KG1 (cell line): ENCODE results near the gene C1orf159.
"Not testable (repeated sequence)": the region's sequence is repeated elsewhere in the genome, so short reads cannot be mapped to it uniquely, and the experiment has no call there.

ENCODE experiments used
- DNase-seq: peaks from one replicate; lab custom pipeline; 2025; lab: John Stamatoyannopoulos, UW

The C1orf159 gene

DNA sequence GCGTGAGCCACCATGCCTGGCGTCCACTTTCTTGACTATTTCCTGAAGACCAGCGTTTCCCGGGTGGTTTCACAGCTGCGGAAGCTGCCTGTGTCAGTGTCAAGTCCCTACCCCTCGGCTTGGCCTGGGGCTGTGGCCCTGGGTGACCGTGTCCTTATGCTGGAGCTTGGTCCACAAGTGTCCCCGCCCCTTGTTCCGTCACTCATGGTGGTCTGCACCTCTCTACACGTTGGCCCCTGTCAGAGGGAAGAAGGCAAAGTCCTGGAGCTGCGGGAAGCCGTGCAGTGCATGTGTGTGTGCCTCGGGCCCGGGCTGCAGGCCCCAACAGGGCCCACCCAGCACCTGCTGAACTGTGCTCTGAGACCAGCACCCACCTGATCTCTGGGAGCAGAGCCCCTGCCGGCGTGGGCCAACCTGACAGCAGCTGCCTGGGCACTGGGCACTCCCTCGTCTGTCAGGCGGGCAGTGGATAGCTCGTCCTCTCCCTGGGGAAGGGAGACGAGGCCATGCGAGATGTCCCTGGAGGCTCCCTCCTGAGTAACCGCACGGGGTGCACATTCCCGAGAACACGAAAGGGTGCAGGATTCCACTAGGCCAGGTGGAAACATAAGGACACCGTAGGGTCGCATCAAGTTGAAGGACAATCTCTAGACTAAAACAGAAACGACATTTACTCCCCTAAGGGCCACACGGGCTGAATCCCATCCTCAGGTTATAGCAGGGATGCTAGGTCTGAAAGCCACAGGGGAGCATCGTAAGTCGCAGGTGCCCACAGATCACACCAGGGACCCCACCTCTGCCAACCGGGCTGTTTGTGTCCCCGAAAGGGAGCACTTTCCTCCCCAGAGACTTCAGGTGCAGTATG is 2.4 kb upstream of the C1orf159 start:
- DNase-seq: no peak

DNA sequence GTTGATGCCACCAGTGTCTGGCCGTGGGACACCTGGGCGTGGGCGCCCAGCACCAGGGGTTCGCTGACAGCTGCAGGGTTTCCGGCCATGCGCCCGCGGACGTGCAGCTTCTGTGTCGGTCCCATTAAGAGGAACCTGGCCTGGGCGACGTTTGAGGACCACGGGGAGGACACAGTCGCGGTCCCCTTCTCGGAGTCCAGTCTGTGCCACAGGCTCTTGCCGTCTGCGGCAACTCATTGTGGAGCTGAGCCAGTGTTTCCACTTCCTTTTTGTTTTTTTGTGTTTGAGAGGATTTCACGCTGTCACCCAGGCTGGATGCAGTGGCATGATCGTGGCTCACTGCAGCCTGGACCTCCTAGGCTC is 1.6 kb upstream of the C1orf159 start:
- no peak for DNase-seq

DNA sequence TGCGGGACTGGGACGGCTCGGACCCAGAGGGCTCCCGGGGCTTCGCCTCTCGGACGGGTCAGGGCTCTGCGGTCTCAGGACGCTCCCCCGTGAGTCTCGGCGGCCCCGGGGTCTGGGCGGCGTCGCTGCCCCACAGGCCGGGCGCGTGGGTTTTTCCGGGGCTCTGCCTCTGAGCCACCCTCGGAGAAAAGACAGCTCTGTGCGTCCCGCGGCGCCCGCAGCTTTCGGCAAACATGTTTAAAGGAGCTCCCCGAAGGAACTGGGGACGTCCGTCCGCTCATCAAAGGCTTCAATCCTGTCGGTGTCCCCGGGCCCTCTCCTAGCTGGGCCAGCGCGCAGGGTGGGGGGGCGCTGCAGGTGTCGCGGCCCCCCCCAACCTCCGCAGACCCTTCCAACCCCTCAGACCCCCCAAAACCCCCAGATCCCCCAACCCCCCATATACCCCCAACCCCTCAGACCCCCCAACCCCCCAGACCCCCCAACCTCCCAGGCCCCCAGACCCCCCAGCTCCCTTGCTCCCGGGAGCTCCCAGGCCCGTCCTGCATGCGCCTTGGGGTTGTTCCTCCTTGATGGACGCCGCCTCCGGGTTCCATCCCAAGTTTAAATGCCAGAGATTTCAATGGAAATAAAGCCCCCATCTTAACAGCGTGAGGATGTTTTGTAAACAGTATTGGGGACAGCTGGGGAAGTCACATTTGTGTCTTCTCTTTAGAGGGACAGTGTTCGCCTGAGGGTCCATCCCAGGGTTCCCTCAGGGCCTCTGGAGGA is 996 bp upstream of the C1orf159 start:
- DNase-seq: no peak

DNA sequence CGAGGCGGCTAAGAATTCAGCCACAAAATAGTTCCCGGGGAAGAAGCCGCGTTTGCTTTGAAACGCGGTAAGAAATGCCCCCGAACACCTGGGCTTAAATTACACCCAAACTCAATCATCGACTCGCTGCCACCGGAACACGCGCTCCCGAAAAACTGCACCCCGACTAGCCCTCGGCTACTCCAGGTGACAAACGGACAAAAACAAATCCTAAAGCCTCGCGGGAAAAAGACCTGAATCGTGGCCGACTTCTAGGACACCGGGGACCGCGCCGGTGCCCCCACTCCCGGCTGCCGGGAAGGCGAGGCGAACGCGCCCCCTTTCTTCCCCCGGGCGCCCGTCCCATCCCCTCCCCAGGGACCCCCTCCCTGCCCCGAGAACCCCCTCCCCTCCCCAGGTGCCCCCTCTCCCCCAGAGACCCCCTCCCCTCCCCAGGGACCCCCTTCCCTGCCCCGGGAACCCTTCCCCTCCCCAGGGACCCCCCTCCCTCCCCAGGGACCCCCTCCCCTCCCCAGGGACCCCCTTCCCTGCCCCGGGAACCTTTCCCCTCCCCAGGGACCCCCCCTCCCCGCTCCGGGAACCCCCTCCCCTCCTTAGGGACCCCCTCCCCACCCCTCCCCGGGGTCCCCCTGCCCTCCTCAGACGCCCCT is 628 bp downstream of the C1orf159 start:
- DNase-seq: no peak

DNA sequence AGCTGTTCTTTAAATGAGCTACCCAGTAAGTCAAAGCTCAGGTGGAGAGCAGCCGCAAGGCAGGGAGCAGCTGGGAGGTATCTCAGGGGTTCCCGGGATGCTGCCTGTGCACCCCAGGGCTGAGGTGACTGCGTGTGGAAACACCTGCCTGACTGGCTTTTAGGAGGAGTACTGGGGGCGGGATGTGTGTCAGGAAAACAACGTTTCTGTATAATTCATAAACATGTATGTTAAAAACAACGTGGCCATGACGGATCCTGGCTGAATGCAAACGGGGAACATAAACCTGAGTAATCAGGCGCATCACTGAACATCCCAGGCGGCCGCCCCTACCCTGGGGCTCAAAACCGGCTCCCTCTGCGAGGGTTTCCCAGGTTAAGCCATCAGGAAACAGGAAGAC is 1.5 kb downstream of the C1orf159 start:
- no peak for DNase-seq

DNA sequence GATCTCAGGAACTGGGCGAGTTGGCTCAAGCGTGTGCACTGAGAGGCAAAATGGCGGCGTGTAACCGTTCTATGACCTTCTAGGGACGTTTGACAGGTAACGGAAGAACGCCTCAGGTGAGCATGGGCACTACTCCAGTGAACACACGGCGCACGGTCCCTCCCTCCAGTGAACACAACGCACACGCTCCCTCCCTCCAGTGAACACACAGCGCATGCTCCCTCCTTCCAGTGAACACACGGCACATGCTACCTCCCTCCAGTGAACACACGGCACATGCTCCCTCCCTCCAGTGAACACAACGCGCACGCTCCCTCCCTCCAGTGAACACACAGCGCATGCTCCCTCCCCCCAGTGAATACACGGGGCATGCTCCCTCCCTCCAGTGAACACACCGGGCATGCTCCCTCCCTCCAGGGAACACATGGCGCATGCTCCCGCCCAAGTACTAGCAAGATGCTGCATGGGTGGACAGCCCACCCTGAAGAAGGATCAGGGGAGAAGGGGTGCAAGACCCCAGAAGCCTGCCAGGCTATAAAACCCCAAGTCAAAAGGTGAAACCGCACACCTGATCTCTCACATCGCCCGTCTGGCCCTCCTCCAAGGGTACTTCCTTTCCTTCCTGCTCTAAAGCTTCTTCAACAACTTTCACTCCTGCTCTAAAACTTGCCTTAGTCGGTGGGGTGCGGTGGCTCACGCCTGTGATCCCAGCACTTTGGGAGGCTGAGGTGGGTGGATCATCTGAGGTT is 3.5 kb downstream of the C1orf159 start:
- DNase-seq: no peak

DNA sequence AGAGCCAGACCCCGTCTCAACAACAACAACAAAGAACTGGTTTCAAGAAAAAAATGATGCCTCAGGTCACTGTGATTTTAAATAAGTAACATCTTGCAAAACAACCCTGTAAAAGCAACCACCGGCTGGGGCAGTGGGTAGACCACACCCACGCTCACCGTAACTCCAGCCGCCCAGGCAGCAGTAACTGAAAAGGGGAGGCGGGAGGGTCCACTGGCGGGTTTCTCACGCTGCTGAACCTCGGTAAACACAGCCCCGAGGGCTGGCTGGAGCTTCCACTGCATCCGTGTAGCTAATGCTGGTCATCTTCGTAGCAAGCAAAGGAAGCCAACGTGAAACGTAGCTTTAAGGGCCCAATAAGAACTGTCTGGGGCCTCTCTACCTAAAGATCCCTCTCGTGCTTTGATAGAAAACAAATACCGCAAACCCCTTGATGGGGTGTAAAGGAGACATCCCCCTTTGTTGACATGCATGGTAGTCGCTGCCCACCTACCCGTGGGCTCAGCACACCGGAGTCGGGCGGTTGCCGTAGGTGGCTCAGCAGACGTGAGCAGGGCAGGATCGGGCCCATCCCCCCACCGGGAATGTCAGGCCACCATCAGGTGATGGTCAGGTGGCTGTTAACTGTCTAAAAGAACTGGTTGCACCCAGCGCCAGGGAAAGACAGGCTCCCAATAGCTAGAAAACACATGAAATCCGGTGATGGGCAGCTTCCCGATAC is 4.2 kb downstream of the C1orf159 start:
- DNase-seq: no peak

DNA sequence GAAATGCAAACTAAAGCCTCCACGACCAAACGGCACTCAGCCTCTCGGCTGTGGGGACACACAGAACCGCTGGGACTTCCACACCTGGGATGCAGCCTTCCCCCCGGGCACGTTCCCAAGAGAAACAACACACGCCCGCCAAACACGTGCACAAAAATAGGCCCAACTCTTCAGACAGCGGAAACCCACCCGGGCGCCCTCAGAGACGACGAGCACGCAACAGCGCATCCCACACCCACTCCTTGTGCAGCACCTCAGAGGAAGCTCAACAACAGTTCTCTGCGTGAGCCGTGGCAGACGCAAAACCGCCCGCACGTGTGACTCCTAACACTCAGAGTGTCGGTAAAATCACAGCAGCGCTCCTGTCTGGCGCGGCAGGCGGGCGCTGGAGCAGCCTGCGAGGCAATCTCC is 5.3 kb downstream of the C1orf159 start:
- no peak for DNase-seq

DNA sequence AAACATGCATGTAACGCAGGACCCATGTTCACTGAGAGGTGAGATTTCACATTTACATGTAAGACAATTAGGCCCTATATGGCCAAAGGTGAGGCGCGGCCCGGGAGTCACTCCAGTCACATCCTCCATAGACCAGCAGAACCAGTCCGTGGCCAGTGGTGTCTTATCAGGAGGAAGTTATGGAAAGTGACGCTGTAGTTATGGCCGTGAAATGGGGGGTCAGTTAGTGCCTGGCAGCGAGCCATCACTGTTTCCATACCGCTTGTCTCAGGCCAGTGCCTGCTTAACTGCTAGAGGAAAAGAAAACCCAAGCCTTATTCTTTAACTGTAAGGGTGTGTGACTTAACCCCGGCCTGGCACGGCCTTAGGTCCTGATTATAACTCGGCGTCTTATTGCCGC is 6.1 kb downstream of the C1orf159 start:
- no peak for DNase-seq

DNA sequence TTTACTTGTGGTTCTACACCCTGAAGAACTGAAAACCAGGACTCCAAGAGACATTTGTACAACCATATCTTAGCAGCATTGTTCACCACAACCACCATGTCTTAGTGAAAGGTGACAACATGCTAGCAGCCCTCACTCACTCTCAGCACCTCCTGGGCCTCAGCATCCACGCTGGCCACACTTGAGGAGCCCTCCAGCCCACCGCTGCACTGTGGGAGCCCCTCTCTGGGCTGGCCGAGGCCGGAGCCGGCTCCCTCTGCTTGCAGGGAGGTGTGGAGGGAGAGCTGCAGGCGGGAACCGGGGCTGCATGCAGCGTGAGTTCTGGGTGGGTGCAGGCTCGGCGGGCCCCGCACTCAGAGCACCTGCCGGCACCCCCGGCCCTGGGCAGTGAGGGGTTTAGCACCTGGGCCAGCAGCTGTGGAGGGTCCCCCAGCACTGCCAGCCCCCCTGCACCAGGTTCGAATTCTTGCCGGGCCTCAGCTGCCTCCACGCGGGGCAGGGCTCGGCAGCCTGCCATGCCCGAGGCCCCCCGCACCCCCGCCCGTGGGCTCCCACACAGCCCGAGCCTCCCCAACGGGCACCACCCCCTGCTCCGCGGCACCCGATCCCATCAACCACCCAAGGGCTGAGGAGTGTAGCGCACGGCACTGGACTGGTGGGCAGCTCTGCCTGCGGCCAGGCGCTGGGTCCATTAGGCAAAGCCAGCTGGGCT is 9.2 kb downstream of the C1orf159 start:
- DNase-seq: no peak

DNA sequence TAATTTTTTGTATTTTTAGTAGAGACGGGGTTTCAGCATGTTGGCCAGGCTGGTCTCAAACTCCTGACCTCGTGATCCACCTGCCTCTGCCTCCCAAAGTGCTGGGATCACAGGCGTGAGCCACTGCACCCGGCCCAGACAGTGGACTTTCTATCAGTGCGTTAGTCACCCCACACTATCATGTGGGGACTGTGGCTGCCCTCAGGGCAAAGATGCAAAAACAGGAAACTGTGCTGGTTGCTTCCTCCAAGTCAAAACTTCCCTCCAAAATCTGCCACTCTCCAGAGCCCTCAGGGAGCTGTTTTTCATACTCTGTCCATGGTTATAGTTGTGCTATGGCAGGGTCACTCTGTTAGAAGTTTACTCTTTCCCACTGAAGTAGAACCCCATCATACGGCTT is 11.7 kb downstream of the C1orf159 start:
- not testable (repeated sequence) for DNase-seq

DNA sequence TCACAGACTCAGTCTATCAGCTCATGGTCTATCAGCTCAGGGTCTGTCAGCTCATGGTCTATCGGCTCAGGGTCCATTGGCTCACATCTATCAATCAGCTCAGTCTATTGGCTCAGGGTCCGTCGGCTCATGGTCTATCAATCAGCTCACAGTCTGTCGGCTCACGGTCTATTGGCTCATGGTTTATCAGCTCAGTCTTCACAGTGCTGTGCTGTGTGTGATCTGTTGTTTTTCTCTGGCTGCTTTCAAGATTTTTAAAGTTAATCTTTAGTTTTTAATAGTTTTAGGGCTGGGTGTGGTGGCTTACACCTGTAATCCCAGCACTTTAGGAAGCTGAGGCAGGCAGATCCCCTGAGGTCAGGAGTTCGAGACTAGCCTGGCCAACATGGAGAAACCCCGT is 14.4 kb downstream of the C1orf159 start:
- no peak for DNase-seq

DNA sequence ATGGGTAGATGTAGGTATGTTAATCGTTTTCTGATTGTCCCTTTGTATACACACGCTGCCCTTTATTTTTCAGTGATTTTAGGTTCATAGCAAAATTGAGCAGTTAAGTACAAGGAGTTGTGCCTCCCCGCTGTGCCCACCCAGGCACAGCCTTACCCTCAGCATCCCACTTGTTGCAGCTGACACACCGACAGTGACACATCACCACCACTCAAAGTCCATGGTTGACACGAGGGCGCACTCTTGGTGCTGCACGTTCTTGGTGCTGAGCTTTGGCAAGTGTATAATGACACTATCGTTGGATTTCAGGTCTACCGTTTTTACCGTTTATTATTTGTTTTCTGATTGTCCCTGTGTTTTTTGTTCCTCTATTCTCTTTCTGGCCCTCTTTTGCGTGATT is 15.6 kb downstream of the C1orf159 start:
- DNase-seq: no peak

DNA sequence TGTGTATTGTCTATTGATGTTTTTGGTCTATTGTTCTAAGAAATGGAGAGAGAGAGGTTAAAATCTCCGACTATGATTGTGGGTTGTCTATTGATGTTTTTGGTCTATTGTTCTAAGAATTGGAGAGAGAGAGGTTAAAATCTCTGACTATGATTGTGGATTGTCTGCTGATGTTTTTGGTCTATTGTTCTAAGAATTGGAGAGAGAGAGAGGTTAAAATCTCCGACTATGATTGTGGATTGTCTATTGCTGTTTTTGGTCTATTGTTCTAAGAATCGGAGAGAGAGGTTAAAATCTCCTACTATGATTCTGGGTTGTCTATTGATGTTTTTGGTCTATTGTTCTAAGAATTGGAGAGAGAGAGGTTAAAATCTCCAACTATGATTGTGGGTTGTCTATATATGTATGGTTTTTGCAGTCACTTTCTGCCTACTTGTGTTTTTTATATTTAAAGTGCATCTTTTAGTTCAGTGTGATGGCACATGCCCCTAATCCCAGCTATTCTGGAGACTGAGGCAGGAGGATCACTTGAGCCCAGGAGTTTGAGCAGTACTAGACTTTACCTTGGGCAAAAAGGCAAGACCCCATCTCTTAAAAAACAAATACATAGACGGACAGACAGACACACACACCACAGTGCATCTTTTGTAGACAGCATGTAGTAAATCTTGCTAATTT is 16.2 kb downstream of the C1orf159 start:
- no peak for DNase-seq

DNA sequence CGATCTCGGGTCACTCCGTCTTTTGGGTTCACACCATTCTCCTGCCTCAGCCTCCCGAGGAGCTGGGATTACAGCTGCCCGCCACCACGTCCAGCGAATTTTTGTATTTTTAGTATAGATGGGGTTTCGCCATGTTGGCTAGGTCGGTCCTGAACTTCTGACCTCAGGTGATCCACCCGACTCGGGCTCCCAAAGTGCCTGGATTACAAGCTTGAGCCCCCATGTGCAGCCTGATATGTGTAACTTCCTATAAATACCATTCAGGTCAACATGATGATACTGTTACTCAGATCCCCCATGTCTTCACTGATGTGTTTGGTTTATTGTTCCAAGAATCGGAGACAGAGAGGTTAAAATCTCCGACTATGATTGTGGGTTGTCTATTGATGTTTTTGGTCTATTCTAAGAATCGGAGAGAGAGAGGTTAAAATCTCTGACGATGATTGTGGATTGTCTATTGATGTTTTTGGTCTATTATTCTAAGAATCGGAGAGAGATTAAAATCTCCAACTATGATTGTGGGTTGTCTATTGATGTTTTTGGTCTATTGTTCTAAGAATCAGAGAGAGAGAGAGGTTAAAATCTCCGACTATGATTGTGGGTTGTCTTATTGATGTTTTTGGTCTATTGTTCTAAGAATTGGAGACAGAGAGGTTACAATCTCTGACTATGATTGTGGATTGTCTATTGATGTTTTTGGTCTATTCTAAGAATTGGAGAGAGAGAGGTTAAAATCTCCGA is 17.0 kb downstream of the C1orf159 start:
- DNase-seq: no peak

DNA sequence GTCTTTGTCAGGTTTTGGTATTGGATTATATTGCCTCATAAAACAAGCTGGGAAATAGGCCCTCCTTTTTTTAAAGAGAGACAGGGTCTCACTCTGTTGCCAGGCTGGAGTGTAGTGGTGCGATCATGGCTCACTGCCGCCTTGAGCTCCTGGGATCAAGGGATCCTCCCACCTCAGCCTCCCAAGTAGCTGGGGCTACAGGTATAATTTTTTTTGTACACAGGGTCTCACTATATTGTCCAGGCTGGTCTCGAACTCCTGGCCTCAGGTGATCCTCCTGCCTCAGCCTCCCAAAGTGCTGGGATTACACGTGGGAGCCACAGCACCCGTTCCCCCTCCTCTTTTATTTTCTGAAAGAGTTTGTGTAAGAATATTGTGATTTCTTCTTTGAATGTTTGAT is 19.8 kb downstream of the C1orf159 start:
- not testable (repeated sequence) for DNase-seq

DNA sequence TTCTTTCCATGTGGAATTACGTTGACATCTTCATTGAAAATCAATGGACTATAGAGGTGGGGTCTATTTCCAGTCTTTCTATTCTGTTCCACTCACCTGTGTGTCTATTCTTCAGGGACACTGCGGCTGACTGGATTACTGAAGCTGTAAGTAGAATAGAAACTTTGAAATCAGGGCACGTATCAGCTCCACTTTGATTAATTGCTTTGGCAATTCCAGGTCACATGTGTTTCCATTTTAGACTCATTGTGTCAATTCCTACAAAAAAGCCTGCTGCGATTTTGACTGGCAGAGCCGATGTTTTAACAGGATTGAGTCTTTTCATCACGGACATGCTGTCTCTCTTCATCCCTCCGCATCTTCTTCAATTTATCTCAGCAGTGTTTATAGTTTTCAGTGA is 20.9 kb downstream of the C1orf159 start:
- DNase-seq: no peak

DNA sequence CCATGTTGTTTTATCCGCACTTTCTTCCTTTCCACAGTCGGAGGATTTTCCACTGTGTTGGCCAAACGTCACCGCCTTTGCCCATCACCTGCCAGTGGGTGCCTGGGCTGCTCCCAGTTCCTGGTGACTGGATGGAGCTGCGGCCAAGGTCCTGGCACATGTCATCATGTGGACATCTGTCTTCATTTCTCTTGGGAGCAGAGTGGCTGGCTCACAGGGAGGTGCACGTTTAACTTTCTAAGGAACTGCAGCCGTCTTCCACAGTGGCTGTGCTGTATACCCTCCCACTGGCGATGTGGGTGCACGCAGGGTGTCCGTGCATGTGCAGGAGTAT is 22.3 kb downstream of the C1orf159 start:
- no peak for DNase-seq

DNA sequence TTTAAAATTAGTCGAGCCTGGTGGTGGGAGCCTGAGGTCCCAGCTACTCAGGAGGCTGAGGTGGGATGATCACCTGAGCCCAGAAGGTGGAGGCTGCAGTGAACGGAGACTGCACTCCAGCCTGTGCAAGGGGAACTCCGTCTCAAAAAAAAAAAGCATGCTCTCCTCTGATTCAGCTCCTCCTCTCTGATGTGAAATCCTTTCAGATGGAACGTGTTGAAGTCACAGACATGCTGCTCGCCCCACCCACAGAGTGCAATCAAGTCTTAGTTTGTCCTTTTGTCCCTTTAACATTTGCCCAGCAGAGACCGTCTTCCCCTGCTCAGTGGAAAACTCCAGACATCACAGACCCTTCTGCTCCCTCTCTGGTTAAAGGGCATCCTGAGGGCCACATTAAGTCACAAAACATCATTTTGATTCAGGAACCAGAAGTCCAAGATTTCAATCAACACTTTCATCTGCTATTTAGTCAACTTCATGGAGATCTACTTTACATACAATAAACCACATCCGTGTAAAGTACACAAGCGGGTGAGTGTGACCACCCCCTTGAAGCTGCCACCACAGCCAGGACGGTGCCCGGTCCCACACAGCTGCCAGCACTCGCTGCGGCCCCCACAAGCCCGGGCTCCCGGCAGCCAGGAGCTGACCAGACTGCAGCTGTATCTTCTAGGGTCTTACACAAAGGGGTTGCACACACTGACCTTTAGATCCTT is 22.8 kb downstream of the C1orf159 start:
- DNase-seq: no peak
